ENCODE data around the gene ZNF750.
"Not testable (repeated sequence)": the region's sequence is repeated elsewhere in the genome, so short reads cannot be mapped to it uniquely, and the experiment has no call there.

The ZNF750 gene

GRCh38 chr17:82793974-82794630 lies 45.7 kb downstream of the ZNF750 start:
- no peak for DNase-seq (ENCODE audit: low spot score)

- DNase-seq (ENCODE audit: low spot score) = no peak
These were observed 48.3 kb downstream of the ZNF750 start for GRCh38 chr17:82791532-82791931.

GRCh38 chr17:82790391-82790790 lies 49.4 kb downstream of the ZNF750 start:
- DNase-seq (ENCODE audit: low spot score) = no peak

GRCh38 chr17:82789806-82790205 lies 50.0 kb downstream of the ZNF750 start:
- no peak for DNase-seq (ENCODE audit: low spot score)

DNA sequence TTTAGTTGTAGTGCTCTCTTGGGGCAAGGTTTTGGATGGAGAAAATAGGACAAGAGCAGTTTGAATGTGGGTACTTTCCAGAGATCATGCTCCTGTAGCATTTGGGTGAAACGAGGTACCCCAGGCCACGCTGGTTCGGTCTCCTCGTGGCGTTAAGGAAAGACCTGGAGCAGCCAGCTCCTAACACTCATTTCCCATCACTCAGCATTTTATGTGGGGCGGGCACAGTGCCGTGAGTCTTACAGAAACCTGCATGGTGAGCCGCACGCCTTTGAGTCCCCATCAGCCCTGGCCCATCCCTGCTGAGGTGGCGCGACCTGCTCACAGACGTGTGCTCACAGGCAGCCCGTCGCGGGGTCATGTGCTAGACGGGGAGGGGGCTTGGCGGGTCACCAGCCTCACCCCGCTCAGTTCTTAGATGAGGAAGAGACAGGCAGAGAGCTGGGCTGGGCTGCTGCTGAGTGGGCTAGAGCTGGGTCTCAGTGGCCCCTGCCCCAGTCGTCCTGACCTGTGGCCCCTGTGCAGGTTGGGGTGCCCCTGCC lies 50.7 kb downstream of the ZNF750 start:
- DNase-seq (ENCODE audit: low spot score) = no peak

- DNase-seq (ENCODE audit: low spot score) = no peak
These were observed 51.4 kb downstream of the ZNF750 start for GRCh38 chr17:82788206-82789001.

GRCh38 chr17:82787081-82787848 lies 52.6 kb downstream of the ZNF750 start:
- no peak for DNase-seq (ENCODE audit: low spot score)

DNA sequence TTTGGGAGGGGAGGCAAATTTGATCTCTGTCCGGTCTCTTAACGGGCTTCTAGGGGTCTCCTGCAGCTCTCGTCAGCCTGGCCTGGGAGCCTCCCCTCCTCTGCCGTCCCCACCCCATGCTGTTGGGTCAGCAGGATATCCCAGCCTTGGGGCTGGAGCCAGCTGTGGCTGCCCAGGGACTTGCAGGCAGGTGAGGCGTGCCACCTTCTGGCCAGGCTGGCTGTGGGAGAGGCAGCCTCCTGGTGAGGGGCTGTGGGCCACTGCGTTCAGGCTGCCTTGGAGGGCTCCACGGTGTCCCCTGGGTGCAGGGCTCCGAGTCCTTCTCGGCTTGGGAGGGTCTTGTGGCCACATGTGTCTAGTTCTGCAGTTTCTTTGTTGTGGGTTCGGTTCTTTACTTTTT lies 53.4 kb downstream of the ZNF750 start:
- DNase-seq (ENCODE audit: low spot score) = no peak

DNA sequence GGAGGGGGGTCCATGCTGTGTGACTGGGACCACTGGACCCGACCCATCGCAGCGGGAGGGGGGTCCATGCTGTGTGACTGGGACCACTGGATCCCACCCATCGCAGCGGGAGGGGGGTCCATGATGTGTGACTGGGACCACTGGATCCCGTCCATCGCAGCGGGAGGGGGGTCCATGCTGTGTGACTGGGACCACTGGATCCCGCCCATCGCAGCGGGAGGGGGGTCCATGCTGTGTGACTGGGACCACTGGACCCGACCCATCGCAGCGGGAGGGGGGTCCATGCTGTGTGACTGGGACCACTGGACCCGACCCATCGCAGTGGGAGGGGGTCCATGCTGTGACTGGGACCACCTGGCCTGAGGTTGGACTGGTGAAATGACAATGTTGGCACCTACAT lies 54.2 kb downstream of the ZNF750 start:
- DNase-seq (ENCODE audit: low spot score) = not testable (repeated sequence)

- no peak for DNase-seq (ENCODE audit: low spot score)
These were observed 56.3 kb downstream of the ZNF750 start for GRCh38 chr17:82783498-82783897.

- DNase-seq (ENCODE audit: low spot score) = no peak
These were observed 57.1 kb downstream of the ZNF750 start for GRCh38 chr17:82782657-82783207.

DNA sequence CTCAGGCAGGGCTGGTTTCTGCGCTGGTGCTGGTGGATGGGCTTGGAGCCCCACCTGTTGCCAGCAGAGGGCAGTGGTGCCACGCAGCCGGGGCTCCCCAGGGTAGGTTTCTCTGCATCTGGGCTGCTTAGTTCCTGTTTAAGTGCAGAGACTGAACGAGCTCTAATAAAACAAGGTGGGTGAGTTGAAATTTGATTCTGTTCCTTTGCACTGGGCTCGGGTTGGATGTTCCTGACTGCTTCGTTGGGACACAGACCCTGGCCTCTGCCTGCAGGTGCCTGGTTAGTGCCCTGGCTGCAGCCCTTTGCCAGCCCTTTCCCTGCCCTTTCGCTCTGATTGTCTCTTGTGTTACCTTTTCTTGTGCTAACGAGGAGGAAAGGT lies 57.9 kb downstream of the ZNF750 start:
- DNase-seq (ENCODE audit: low spot score) = peak; percentile 71

- DNase-seq (ENCODE audit: low spot score) = no peak
These were observed 58.6 kb downstream of the ZNF750 start for GRCh38 chr17:82780971-82781893.

- DNase-seq (ENCODE audit: low spot score) = no peak
These were observed 59.6 kb downstream of the ZNF750 start for GRCh38 chr17:82780195-82780594.

DNA sequence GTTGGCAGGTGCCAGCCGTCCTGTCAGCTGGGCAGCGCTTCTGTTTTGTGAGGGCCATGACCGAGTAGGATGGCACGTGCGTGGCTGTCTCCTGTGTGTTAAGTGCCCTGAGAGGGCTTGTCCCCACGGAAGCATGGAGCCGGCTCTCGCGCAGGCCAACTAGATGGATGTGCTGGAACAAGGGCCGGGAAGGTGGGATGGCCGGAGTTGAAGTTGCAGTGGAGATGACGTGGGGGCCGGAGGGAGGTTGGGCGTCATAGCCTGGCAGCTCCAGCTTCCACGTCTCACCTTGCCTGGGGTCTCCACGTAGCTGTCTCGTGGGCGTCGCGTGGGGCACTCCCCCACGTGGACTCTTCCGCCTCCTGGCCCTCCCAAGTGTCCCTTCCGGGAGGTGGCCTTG lies 60.3 kb downstream of the ZNF750 start:
- DNase-seq (ENCODE audit: low spot score) = no peak

Data from putamen (tissue), 1 donor.